ENCODE measurements around the gene PLEKHH2.

- no peak for TF ChIP-seq EZH2 (IDR thresholded peaks at IDR 0.05; ENCODE audit: borderline replicate concordance, low read length)
- no peak for TF ChIP-seq CTCF (conservative IDR thresholded peaks at IDR 0.05 in 1 of 2, IDR thresholded peaks at IDR 0.05 in 1 of 2; ENCODE audit: extremely low read depth in 1 of 2, insufficient read depth in 1 of 2, low read depth in 1 of 2, low read length in 2 of 2)
These were observed 14.1 kb upstream of the PLEKHH2 start for GRCh38 chr2:43622931-43623451.
